HG03103 (cell line): ENCODE measurements around the gene OTOP3.
"Not testable (repeated sequence)": the region's sequence is repeated elsewhere in the genome, so short reads cannot be mapped to it uniquely, and the experiment has no call there.

Experiments used
- ATAC-seq: cut with Tn5 transposase; IDR thresholded peaks from one replicate; pipeline ENCODE4 v1.9.1; 2021; ENCODE audit warnings: low read depth; ENCODE audit not compliant: unreplicated experiment

OTOP3 gene

DNA sequence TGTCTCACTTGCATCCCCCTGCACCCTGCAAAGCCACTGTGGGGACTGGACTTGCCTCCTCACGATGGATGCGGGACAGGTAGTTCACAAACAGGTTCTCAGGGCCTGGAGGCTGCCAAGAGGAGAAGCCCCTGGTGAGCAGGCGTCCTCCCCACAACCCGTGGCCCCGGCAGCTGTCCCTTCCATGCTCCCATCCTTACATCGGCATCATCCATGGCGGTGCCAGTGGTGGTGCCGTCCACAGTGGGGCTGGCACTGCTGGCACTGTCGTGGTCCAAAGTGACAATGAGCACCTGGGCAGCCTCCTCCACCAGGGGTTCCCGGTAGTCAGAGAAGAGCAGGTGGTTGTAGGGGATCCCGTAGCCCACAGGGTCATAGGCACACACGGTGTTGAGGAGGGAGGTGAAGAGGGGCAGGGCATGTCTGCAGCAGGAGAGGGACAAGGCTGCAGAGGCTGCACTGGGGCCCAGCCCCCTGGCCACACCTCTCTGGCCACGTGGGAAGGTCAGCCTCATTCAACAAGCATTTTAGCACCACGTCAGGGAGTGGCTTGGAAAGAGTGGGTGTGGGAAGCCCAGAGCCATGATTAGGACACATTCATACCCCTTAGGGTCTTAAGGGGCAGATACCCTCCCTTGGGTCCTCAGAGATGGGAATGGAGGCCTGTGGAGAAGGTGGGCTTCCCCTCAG lies 24.3 kb downstream of the OTOP3 start:
- no peak for ATAC-seq

DNA sequence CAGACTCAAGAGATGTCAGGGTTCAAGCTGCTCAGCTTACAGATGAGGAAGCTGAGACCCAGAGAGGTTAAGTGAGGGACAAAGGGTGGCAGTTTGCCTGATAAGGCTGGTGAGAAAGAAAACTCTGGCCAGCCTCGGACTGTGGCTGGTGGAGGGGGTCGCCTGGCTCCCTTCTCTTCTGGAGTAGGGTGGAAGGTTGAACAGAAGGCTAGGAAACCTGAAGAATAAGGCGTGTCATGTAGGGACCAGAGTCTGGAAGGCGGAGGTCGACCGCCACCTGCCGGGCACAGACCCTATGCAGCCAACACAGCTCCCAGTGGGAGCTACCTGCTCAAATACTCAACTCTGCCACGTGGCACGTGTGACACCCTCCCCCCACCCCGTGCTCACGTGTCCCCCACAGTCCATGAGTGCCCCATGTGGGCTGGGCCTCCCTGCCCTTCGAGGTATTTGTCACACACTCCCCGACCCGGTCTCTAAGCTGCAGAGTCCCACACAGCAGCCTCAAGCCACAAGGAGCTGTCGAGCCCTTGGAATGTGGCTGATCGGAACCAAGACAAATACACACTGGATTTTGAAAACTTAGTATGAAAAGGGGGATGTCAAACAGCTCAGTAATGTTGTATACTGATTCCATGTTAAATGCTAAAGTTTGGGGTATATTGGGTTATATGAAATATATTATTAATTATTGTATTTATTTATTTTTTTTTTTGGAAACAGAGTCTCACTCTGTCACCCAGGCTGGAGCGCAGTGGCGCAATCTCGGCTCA lies 25.1 kb downstream of the OTOP3 start:
- no peak for ATAC-seq

DNA sequence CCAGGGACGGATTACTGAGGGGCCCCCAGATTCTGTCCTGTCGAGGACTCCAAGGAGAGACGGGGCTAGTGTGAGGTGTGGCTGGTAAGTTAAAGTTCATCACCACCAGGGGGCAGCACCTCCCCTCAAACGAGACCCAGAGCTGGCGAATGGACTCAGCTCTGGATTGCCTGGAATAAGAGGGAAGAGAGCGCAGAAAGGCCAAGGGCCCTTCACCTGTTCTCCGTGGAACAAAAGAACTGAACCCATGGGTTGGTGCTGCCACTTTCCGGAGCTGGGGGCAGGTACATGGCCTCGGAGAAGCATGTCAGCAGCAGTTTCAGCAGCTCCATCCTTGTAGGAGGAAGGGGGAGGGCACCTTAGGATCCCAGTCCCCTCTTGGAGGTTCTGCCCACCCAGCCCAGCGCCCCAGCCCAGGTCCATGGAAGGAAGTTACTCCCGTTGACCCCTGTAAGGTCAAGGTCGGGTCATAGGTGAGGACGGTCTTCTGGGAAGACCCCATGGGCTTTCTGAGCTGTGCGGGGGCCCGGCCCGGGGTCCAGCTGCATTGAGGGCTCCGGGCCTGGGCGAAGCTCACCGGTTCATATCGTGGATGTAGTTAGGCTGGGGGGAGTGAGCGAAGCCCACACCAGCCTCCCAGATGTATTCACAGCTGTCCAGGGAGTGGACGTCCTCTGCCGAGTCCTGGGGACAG lies 26.1 kb downstream of the OTOP3 start:
- no peak for ATAC-seq

DNA sequence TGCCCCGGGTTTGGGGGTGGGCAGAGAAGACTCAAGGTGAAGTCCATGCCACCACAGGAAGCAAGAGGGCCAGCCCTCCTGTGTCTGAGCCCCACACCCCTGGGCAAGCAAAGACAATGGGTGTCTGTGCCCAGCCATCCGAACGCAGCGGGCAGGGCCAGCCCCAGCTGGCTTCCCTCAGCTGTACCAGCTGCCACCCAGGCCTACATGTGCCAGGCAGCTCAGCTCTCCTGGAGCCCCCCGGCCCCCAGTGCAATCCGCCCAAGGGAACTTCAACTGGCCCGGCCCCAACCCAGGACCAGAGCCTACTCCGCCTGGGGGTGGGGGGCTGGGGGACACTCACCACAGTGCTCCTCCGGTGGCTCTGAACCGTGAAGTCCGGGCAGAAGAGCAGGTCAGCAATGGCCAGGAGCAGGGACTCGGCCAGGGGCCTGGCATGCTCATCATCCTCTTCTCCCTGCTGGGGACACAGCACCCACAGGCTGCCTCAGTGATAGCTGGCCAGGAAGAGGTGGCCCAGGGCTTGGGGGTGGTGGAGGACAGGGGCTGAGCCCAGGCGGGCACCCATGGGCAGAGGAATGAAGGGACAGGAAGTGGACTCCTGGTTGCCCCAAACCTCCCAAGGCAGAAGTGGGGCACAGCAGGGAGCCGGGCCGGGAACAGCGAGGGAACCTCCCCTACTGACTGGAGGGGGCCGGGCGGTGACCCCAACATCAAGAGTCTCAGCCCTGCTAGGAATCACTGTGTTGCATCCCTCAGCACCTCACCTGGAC lies 27.1 kb downstream of the OTOP3 start:
- ATAC-seq = no peak

DNA sequence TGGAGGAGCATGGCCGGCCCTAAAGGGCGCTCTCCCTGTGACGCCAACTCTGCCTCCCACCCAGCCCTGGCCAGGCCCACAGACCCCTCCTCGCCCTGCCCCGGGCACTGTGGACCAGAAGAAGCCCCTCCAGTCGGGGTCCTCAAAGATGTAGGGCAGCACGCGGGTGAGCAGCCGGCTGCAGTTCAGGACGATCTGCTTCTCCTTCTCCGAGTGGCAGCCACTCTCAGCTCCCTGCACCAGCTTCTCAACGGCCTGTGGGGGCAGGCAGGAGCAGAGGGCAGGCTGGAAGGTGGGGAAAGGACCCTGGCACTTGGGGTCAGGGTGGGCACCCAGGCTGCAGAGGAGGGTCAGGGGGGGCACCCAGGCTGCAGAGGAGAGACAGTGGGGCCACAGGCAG lies 28.0 kb downstream of the OTOP3 start:
- no peak for ATAC-seq

DNA sequence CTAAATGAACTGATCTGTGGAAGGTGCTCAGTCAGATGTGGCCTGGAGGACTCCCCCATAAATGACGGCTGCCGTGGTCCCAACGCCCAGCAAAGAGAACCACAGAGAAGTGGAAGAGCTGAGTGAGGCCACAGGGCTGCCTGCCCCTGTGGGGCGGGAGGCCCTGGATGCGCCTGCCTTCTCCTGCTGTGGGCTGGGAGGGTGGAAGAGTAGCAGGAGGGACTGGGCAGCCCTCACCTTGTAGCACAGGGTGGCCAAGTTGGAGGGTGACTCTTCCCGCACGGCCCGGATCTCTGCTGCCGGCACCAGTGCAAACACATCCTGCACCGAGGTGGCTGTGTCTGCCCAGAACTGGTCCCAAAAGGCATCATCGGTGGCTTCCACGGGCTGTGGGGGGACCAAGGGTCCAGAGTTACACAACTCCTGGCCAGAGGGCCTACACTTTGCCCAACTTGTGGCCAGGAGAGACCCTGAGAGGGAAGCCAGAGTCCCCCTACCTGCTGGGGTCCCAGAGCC lies 28.6 kb downstream of the OTOP3 start:
- ATAC-seq = no peak

DNA sequence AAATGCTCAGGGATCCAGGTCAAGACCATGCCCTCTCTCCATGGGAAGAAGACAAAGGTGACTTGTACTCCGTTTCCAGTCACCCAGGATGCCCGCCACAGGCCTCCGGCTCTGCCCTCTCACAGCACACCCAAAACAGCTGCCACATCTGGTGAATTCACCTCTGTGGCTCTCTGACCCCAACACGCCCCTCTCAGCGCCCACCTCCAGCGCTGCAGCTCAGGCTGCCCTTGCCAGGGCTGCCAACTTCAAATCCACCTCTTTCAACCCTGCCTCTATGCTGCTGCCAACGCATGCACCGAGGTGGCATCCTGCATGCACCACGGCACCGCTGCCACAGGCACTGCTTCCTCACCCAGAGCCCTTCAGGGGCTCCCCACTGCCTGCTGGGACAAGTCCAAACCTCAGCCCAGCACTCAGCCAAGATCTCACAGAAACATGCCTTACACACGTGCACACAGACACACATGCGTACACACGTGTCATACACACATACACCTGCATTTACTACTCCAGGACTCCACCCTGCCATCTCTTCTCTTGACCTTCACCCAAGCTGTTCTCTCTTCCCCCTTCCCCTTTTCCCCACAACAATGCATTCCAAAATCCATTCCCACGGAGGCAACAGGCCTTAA lies 29.4 kb downstream of the OTOP3 start:
- ATAC-seq = no peak

DNA sequence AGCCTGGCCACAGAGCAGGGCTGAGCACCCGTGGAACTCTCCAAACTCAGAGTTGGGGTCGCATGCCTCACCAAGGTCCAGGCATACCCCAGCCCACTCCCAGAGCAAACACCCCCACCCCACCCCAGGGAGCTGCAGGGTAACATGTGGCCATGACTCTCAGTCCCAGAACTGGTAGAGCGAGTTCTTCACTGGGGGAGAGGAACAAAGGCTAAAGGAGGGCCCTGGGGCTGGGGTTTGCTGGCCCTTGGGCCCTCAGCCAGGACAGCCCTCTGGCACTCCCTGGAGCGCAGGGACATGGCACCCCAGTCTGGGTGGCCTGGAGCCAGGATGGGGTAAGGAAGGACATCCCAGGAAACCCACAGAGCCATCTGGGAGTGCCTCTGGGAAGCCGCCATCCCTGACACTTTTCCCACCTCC lies 32.7 kb downstream of the OTOP3 start:
- ATAC-seq = no peak

DNA sequence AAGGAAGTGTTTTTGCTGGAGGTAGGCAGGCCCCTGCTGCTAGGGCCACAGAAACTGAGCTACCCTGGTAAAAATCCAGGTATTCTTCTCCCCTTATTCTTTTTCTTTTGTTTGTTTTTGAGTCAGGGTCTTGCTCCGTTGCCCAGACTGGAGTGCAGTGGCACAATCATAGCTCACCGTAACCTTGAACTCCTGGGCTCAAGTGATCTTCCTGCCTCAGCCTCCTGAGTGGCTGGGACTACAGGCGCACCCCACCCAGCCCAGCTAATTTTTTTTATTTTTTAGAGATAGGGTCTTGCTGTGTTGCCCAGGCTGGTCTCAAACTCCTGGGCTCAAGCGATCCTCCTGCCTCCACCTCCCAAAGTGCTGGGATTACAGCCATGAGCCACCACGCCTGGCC lies 33.8 kb downstream of the OTOP3 start:
- not testable (repeated sequence) for ATAC-seq

DNA sequence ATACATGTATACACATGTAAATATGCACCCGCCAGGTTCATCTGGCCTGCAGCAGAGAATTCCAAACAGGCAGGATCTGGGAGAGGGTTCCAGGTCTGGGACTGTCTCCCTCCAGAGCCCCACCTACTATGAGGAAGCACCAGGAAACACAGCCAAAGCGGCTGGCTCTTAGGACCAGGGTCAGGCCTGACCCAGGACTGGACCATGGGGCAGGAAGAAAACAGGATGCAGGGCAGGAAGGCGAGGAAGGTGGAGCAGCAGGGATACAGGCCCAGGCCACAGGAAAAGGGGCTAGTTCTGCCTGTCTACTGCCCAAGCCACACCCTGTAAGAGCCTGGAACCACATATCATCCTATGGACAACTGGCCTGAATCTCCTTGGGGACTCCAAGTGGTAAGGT lies 34.7 kb downstream of the OTOP3 start:
- ATAC-seq = no peak

DNA sequence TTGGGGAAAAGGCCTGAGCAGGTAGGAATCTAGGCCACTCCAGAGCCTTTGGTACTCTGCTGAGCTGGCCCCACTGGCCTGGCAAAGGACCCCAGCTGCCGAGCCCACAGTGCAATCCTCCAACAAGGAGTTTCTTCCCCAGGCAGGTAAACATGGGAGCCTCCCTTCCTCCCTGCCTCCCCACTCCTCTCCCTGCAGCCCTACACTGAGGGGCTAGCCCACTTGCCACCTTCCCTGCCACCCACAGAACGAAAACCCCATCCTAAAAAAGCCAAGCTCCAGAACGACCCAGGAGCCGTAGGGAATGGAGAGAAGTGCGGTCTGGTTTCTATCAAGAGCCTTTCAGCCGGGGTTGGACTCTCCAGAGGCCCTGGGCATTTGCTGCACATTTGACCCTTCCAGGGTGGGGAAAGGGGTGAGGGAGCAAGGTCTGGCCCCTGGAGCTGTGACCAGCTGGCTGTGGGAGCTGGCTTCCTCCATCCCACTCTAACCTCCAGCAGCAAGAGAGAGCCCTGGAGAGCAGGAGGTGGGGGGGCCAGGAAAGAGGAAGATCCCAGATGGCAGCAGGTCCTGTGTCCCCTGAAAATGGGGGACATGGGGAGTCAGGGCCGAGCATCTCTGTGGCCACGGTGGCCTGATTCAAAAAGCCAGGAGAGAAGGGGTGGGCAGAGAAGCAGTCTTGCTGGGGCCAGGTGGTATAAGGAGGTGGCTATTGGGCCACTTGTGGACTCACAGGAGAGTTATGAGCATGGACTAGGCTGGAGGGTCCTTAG lies 35.6 kb downstream of the OTOP3 start:
- no peak for ATAC-seq

DNA sequence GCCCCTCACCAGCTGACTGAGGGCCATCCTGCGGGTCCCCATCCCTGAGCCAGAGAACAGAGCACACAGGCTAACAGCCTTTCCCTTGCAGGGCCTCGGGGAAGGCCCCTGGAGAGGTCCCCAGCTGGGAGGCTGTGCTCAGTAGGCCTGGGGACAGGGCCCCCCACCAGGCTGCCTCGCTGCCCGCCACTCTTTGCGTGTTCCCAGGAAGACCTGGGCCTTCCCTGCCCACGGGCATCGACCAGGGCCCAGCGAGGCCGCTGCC lies 36.1 kb downstream of the OTOP3 start:
- no peak for ATAC-seq

DNA sequence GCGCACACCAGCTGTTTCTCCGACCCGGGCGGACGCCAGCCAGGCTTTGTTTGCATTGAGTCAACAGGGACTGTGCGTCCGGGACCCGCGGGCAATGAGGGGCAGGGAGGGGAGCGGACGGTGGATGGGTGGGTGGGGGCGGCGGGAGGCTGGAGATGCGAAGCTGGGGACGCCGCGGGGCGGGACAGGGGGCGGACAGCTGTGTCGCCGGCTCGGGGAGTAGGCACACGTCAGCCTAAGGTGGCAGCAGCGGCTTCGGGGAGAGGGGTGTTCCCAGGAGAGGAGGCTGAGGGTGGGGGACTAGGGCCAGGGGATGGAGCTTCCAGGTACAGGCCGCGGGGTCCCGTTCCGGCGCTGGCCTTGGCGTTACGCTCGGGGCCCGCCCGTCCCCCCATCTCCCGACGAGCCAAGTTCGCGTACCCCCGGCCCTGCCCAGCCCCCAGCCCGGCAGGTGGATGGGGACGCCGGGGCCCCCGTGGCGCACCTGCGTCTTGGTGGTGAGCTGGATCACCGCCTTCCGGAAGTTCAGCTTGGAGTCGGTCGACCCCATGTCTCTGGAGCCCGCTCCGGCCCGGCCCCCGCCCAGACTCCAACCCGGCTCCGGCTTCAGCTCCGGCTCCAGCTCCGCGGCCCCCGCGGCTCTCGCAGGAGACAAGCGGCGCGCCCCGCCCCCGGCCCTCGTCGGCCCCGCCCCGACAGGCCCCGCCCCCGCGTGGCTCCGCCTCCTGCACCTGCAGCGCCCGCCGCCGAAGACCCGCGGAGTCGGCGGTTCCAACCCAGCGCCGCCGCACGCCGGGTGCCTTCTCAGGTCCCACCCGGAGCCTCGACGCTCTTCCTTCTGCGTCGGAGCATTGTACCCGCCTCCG lies 36.6 kb downstream of the OTOP3 start, which contains the start of gene HID1:
HID1 (minus strand) TSS at position 653 of the 866 bp plus-strand sequence; CDS start at position 550, 103 bp downstream.
- ATAC-seq = no peak

DNA sequence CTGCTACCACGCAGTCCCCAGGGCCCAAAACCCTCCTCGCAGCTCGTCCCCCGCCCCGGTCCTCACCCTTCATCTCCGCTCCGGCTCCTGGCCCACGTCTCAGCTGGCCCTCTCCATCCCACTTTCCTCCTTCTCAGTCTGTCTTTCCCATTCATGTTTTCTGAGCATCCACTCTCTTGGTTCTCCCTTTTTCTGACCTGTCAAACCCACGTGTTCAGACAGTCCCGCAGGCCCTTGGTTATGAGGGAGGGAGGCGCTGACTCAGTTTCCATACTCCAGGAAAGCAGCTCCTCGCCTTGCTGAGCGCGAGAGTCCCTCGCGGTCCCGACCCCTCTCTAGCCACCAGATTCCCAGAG lies 37.3 kb downstream of the OTOP3 start:
- ATAC-seq = no peak

DNA sequence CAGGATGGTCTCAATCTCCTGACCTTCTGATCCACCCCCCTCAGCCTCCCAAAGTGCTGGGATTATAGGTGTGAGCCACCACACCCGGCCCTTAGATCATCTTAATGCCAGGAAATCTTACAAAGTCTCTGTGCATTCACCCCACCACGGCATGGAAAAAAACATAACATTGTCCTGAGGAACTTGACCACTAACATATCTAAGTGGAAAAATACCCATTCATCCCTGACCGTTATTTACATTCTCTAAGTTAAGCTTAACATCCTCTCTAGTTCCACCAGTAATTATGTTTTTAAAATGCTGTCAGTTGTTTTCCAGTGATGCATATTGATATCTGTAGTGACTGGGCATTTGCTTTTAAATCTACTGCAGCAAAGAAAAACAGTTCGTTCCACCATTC lies 40.2 kb downstream of the OTOP3 start:
- ATAC-seq = no peak

DNA sequence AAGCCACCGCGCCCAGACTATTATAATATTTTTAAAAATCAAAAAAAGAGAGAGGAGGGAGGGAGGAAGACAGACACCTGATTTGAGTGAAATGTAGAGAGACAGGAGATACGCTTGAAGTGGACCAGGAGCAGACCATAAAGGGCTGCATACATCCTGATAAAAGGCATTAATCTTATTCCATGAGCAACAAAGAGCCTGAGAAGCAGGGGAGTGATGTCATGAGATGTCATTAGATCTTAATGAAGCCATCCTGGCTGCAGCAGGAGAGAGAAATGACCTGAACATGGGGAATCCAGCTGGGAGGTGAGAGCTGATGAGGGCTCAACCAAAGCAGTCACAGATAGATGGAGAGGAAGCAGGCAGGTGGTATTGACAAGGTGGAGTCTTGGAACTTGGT lies 42.1 kb downstream of the OTOP3 start:
- no peak for ATAC-seq

DNA sequence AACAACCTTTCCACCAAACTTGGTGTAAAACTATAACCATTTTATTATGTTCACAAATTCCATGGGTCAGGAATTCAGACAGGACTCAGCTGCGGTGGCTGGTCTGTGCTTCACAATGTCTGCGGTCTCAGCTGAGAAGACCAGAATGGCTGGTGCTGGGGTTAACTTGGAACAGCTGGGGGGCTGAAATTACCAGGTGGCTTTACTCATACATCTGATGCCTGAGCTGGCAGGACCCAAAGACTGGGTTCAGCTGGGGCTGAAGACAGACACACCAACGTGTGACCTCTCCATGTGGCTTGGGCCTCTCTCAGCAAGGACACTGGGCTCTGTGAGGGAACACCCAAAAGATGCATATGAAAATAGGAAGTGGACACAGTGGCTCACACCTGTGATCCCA lies 42.5 kb downstream of the OTOP3 start:
- no peak for ATAC-seq

DNA sequence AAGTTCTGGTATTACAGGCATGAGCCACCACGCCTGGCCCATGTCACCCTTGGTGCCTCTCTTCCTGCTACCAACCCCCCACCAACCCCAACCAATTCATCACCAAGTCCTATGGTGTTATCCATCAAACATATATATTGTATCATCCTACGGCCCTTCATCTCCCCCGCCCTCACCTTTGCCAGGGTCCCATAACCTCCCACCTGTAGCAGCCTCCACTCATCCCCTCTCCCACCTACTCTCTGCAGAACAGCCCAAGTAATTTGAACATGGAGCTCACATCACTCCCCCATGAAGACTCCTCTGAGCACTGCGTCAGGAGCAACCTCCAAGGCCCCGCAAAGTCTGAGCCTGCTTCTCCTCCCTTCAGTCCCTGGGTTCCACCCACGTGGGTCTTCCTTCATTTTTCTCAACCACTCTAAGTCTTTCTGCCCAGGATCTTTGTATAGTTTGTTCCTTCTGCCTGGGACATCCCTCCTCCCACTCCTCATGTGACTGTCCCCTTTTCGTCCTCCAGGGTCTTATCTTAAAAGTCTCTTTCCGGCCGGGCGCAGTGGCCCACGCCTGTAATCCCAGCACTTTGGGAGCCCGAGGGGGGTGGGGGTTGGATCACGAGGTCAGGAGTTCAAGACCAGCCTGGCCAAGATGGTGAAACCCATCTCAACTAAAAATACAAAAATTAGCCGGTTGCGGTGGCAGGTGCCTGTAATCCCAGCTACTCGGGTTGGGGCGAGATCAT lies 43.9 kb downstream of the OTOP3 start:
- ATAC-seq = no peak
